H1 (cell line): ENCODE data around the gene PBXIP1. TPM values are rescaled to one million over a fixed set of nuclear protein-coding genes. Genes with fewer than 3 reads are reported as not detected.
A peak's percentile ranks its signal among the peaks of the same experiment; 100 is the strongest.

ENCODE experiments used
- CBX8 ChIP-seq: fragments of 300-800, 300-1000 bp; sonication (generic); IDR thresholded peaks from 2 replicates; pipeline ENCODE4 v1.7.1; 2016; ENCODE audit warnings: low read depth, low read length, borderline replicate concordance
- CHD7 ChIP-seq: fragments of 300-600 bp; sonication (generic); IDR thresholded peaks from 2 replicates; pipeline ENCODE4 v1.7.1; 2012; ENCODE audit warnings: low read length, moderate library complexity, mild to moderate bottlenecking, inconsistent platforms; ENCODE audit not compliant: insufficient replicate concordance
- FOSL1 ChIP-seq: IDR thresholded peaks from 2 replicates; pipeline ENCODE4 v1.6.1; 2011; ENCODE audit warnings: mild to moderate bottlenecking, low read depth, low read length, moderate library complexity; ENCODE audit not compliant: insufficient read depth
- HDAC2 ChIP-seq, 2 experiments: fragments of 300-600 bp in 1 of 2; sonication (generic) in 1 of 2; IDR thresholded peaks; 2 replicates each; pipeline ENCODE4 v1.6.1; 2011 to 2012; ENCODE audit warnings: low read depth in 2 of 2, low read length in 2 of 2, mild to moderate bottlenecking in 2 of 2, moderate library complexity in 2 of 2, borderline replicate concordance in 1 of 2, inconsistent platforms in 1 of 2
- KDM1A ChIP-seq: fragments of 200-600, 300-600 bp; sonication (generic); IDR thresholded peaks from 2 replicates; pipeline ENCODE4 v1.7.1; 2016; ENCODE audit warnings: mild to moderate bottlenecking, low read length, borderline replicate concordance
- KDM5A ChIP-seq: fragments of 200-600 bp; IDR thresholded peaks from 2 replicates; pipeline ENCODE4 v1.7.1; 2012; ENCODE audit warnings: mild to moderate bottlenecking, low read length, inconsistent platforms, mixed read lengths
- POLR2A ChIP-seq, 2 experiments: IDR thresholded peaks; 1 replicate in 1 of 2; 2 replicates in 1 of 2; pipeline ENCODE4 v1.6.1; 2011; ENCODE audit warnings: low read depth in 2 of 2, low read length in 2 of 2, mild to moderate bottlenecking in 2 of 2; ENCODE audit errors: control extremely low read depth in 1 of 2
- RXRA ChIP-seq: IDR thresholded peaks from 2 replicates; pipeline ENCODE4 v1.6.1; 2011; ENCODE audit warnings: low read depth, mild to moderate bottlenecking, low read length, moderate library complexity; ENCODE audit not compliant: insufficient read depth
- SIX5 ChIP-seq: IDR thresholded peaks from 2 replicates; pipeline ENCODE4 v1.6.1; 2011; ENCODE audit warnings: mild to moderate bottlenecking, low read depth, low read length
- SP1 ChIP-seq: IDR thresholded peaks from 2 replicates; pipeline ENCODE4 v1.6.1; 2011; ENCODE audit warnings: low read depth, low read length
- SP4 ChIP-seq: IDR thresholded peaks from 2 replicates; pipeline ENCODE4 v1.6.1; 2012; ENCODE audit warnings: low read length, inconsistent platforms
- polyA plus RNA-seq, 7 experiments: library from polyadenylated mRNA; depleted of rRNA in 3 of 7; stranded (reverse) in 5 of 7; unstranded in 2 of 7; fragments of >200 nt in 5 of 7; fragments of 200-250 nt in 2 of 7; gene quantifications; 1 replicate in 5 of 7; 2 replicates in 1 of 7; 4 replicates in 1 of 7; pipeline versions ENCODE4 v1.2.1 to v1.2.3, GENCODE V29; 2011 to 2013; ENCODE audit warnings: missing spikeins in 2 of 7, mixed read lengths in 2 of 7
- total RNA-seq: library from RNA; stranded (reverse); fragmentation: NEBNext Ultra II Directional; extraction: Animal tissue kit (Norgen Biotek cat#: 25700); gene quantifications from 2 replicates; pipeline ENCODE4 v1.2.1, GENCODE V29; 2021

Gene PBXIP1
- total and polyA plus RNA-seq, 2 of the 8 experiments (the other 6 are each of a cell fraction or from before 2014, with no cell fraction given), result 12.0 to 19.8 TPM

GRCh38 chr1:154974102-154974807 lies 18.4 kb upstream of the PBXIP1 start, which contains the start of gene CKS1B (continued):
- TF ChIP-seq CHD7 (no peak), HDAC2 (IDR thresholded peaks at IDR 0.05; ENCODE audit: borderline replicate concordance in 1 of 2, low read depth in 2 of 2, low read length in 2 of 2) (0 out of 4 replicates have a peak, but pooled peaks of 1 of the 2 experiments have one; percentile 16), KDM5A (peak; percentile 31; the same call in 1 of the 2 replicates), KDM1A (no peak), SIX5 (no peak), SP1 (peak; percentile 95), FOSL1 (no peak), RXRA (no peak), SP4 (no peak; the same call in none of the 2 replicates), POLR2A (IDR thresholded peaks at IDR 0.05; ENCODE audit: control extremely low read depth in 1 of 2, low read depth in 2 of 2, low read length in 2 of 2) (peak; percentile 46 to 82), CBX8 (no peak)
